Measurements from ENCODE around the gene HAUS6. TPM values are rescaled to one million over a fixed set of nuclear protein-coding genes. Genes with fewer than 3 reads are reported as not detected.
"Not testable (repeated sequence)": the region's sequence is repeated elsewhere in the genome, so short reads cannot be mapped to it uniquely, and the experiment has no call there.

HAUS6 gene
- total RNA-seq, 2 experiments from 2014 or later = 26.4 to 26.5 TPM

- Mint-ChIP-seq H3K36me3 (ENCODE audit: low read depth) (no peaks in the 10 kb centered on the region), H3K27me3 (peaks cover 14% of the 10 kb centered on the region), H3K4me1 (peaks cover 12% of the 10 kb centered on the region), H3K27ac (no peak overlapping the region), H3K4me3 (no peak overlapping the region), H3K9me3 (no peaks in the 10 kb centered on the region)
- ChIA-PET CTCF (interaction anchor here (1.5 kb wide), 1 partner anchor 442 kb away, joined by 3 read pairs; no protein-coding TSS in a partner anchor), POLR2A (interaction anchor here (0.8 to 1.0 kb wide), 2 partner anchors 20 to 33 kb away, joined by 3 read pairs; no protein-coding TSS in a partner anchor)
- no peak for DNase-seq
Measured at GRCh38 chr9:19022206-19022605, 80.5 kb downstream of the HAUS6 start.

- H3K27ac Mint-ChIP-seq; DNase-seq; H3K4me3 Mint-ChIP-seq; H3K4me1 Mint-ChIP-seq; H3K36me3 Mint-ChIP-seq (ENCODE audit: low read depth); H3K9me3 Mint-ChIP-seq: not testable (repeated sequence)
- peaks cover 12% of the 10 kb centered on the region for H3K27me3 Mint-ChIP-seq
- CTCF ChIA-PET = interaction anchor here (1.3 to 1.5 kb wide), 2 partner anchors 12 to 443 kb away, joined by 3 read pairs; partner anchors contain the start of gene SAXO1
- POLR2A ChIA-PET = interaction anchor here (0.8 to 1.0 kb wide), 2 partner anchors 20 to 32 kb away, joined by 3 read pairs; no protein-coding TSS in a partner anchor
Measured at GRCh38 chr9:19021649-19022048, 81.1 kb downstream of the HAUS6 start.

GRCh38 chr9:19020886-19021455 is 81.7 kb downstream of the HAUS6 start:
- Mint-ChIP-seq H3K36me3 (ENCODE audit: low read depth) (no peaks in the 10 kb centered on the region), H3K27me3 (peaks cover 11% of the 10 kb centered on the region), H3K9me3 (no peaks in the 10 kb centered on the region), H3K4me3 (no peak overlapping the region), H3K27ac (no peak overlapping the region), H3K4me1 (peaks cover 3% of the 10 kb centered on the region)
- POLR2A ChIA-PET = interaction anchor here (1.0 kb wide), 1 partner anchor 32 kb away, joined by 3 read pairs; no protein-coding TSS in a partner anchor
- CTCF ChIA-PET = interaction anchor here (1.3 to 1.5 kb wide), 2 partner anchors 13 to 444 kb away, joined by 3 read pairs; partner anchors contain the start of gene SAXO1
- DNase-seq = no peak

- Mint-ChIP-seq H3K27me3 (peaks cover 2% of the 10 kb centered on the region), H3K36me3 (ENCODE audit: low read depth) (no peaks in the 10 kb centered on the region), H3K4me3 (no peak overlapping the region), H3K4me1 (peaks cover 3% of the 10 kb centered on the region), H3K9me3 (no peaks in the 10 kb centered on the region), H3K27ac (no peak overlapping the region)
- POLR2A ChIA-PET = no interaction called here
- CTCF ChIA-PET = interaction anchor here (1.0 kb wide), 1 partner anchor 10 kb away, joined by 4 read pairs; no protein-coding TSS in a partner anchor
- DNase-seq = no peak
Measured at GRCh38 chr9:19018201-19018600, 84.5 kb downstream of the HAUS6 start.

- no peaks in the 10 kb centered on the region for H3K4me1 Mint-ChIP-seq
- H3K36me3 Mint-ChIP-seq (ENCODE audit: low read depth) = no peaks in the 10 kb centered on the region
- POLR2A ChIA-PET = no interaction called here
- H3K27me3 Mint-ChIP-seq = peaks cover 9% of the 10 kb centered on the region
- H3K4me3 Mint-ChIP-seq = no peak overlapping the region
- H3K27ac Mint-ChIP-seq = no peak overlapping the region
- H3K9me3 Mint-ChIP-seq = peaks cover under 1% of the 10 kb centered on the region
- DNase-seq = no peak
- CTCF ChIA-PET = interaction anchor here (1.9 kb wide), 1 partner anchor 755 kb away, joined by 8 read pairs; no protein-coding TSS in a partner anchor
Measured at GRCh38 chr9:19009391-19009965, 93.2 kb downstream of the HAUS6 start.

Other genes with a start within 250 kb of the HAUS6 start
- not detected for gene SAXO1, start 69.7 kb downstream of the HAUS6 start, total RNA-seq
- gene RRAGA, start 53.5 kb downstream of the HAUS6 start, total RNA-seq = 10 to 100 TPM; 50.2 to 51.1 TPM
- gene PLIN2, start 24.6 kb upstream of the HAUS6 start, total RNA-seq = 10 to 100 TPM; 86.7 to 88.8 TPM
- 10 to 100 TPM; 47.1 to 52.2 TPM for gene DENND4C, start 127.8 kb upstream of the HAUS6 start, total RNA-seq

All from activated CD4-positive, alpha-beta memory T cell treated with anti-CD3 and anti-CD28 coated beads, Interleukin-2, amount 10 ng/mL, durations not matched to agents 7 days and 5 days (primary cell).